Lung (tissue), 12 donors: ENCODE measurements around the gene GALM. TPM values are rescaled to one million over a fixed set of nuclear protein-coding genes. Genes with fewer than 3 reads are reported as not detected.

Experiments used
- ATAC-seq: fragments of 200-7000 bp; cut with Tn5 transposase; one replicate; pipeline ENCODE4 v1.9.1; 2020; ENCODE audit warnings: moderate number of reproducible peaks; ENCODE audit not compliant: insufficient read depth, low FRiP score
- DNase-seq, 3 donors: peaks; one replicate each; pipeline ENCODE4 v3.0.0-alpha.2; 2013 to 2017
- H3K27ac ChIP-seq, 2 donors: one replicate each; pipeline ENCODE4 v1.5.1; 2013; ENCODE audit warnings: mild to moderate bottlenecking in 2 of 2, moderate library complexity in 2 of 2, control low read depth in 1 of 2, inconsistent platforms in 1 of 2, low read depth in 1 of 2, low read length in 1 of 2
- H3K27me3 ChIP-seq, 3 donors: one replicate each; pipeline ENCODE4 v1.5.1; 2013; ENCODE audit warnings: low read length in 2 of 3; ENCODE audit not compliant: control insufficient read depth in 3 of 3, insufficient read depth in 3 of 3
- H3K36me3 ChIP-seq, 4 donors: one replicate each; pipeline ENCODE4 v1.5.1; 2013; ENCODE audit warnings: low read length in 4 of 4, mild to moderate bottlenecking in 1 of 4, moderate library complexity in 1 of 4; ENCODE audit not compliant: control insufficient read depth in 4 of 4, insufficient read depth in 4 of 4
- H3K4me1 ChIP-seq, 5 donors: one replicate each; pipeline ENCODE4 v1.5.1; 2013; ENCODE audit warnings: low read length in 5 of 5, mild to moderate bottlenecking in 2 of 5, moderate library complexity in 1 of 5; ENCODE audit not compliant: control insufficient read depth in 5 of 5, insufficient read depth in 5 of 5
- H3K4me3 ChIP-seq: one replicate; pipeline ENCODE4 v1.5.1; 2013; ENCODE audit warnings: mild to moderate bottlenecking, control low read depth, moderate library complexity
- H3K9ac ChIP-seq, 2 donors: one replicate each; pipeline ENCODE4 v1.5.1; 2013; ENCODE audit warnings: low read length in 2 of 2, control low read depth in 1 of 2; ENCODE audit not compliant: insufficient read depth in 1 of 2
- H3K9me3 ChIP-seq, 4 donors: one replicate each; pipeline ENCODE4 v1.5.1; 2013; ENCODE audit warnings: low read length in 3 of 4, mild to moderate bottlenecking in 1 of 4, moderate library complexity in 1 of 4; ENCODE audit not compliant: control insufficient read depth in 4 of 4, insufficient read depth in 3 of 4
- CTCF ChIP-seq: IDR thresholded peaks from 2 replicates; pipeline ENCODE4 v1.5.1; 2012; ENCODE audit warnings: mild to moderate bottlenecking; ENCODE audit errors: control extremely low read depth, extremely low read depth
- WGBS, 2 donors: extraction: QIAGEN DNeasy Blood & Tissue Kit; methylation state at CpG; one replicate each; pipeline ENCODE4 v1.1.7; 2013; 5-methylcytosine and 5-hydroxymethylcytosine counted together
- polyA plus RNA-seq, 2 donors: library from polyadenylated mRNA; stranded (reverse); fragments of 200-250 nt; gene quantifications; one replicate each; pipeline ENCODE4 v1.2.1, GENCODE V29; 2013
- total RNA-seq, 2 donors: library from RNA; depleted of rRNA in 1 of 2; stranded (reverse); fragments of >200 nt in 1 of 2; gene quantifications; one replicate each; pipeline ENCODE4 v1.2.1, GENCODE V29; 2014 to 2021
- donor health status: control.
- donor health status: control.
- donor health status: Bipolar disorder and iron deficiency.
- donor health status: healthy.
- donor health status: DM: yes; HTN: yes; CAD: no.

GALM gene
- total and polyA plus RNA-seq, 4 donors, result 7.6 to 25.5 (median 14.1) TPM

- no peak overlapping the region for H3K27ac ChIP-seq
- H3K36me3 ChIP-seq, result no peaks in the 10 kb centered on the region
- H3K9me3 ChIP-seq, result peaks cover 0 to 2% (median 0%) of the 10 kb centered on the region in 4 donors
- ATAC-seq, result no peak
- H3K9ac ChIP-seq, result no peak overlapping the region
- 80 to 85% methylated on average over 7 of the region's 7 CpGs for WGBS, 2 donors
- no peak for DNase-seq
- H3K4me1 ChIP-seq, result no peaks in the 10 kb centered on the region
- H3K4me3 ChIP-seq, result no peak overlapping the region
- H3K27me3 ChIP-seq, result no peaks in the 10 kb centered on the region
- TF ChIP-seq CTCF, result no peak
Observed at GRCh38 chr2:38648107-38648761, 17.7 kb upstream of the GALM start.

- DNase-seq (no peak), ATAC-seq (no peak)
- Histone ChIP-seq H3K36me3 (no peaks in the 10 kb centered on the region), H3K27ac (no peak overlapping the region), H3K9ac (no peak overlapping the region), H3K27me3 (no peaks in the 10 kb centered on the region), H3K4me1 (no peaks in the 10 kb centered on the region), H3K9me3 (no peaks in the 10 kb centered on the region), H3K4me3 (no peak overlapping the region)
- 94 to 97% methylated on average over 12 of the region's 12 CpGs for WGBS, 2 donors
- no peak for TF ChIP-seq CTCF
Observed at GRCh38 chr2:38649176-38649728, 16.7 kb upstream of the GALM start.

GRCh38 chr2:38650012-38650411 is 15.9 kb upstream of the GALM start:
- TF ChIP-seq CTCF, result no peak
- no peaks in the 10 kb centered on the region for H3K27me3 ChIP-seq
- H3K4me3 ChIP-seq, result no peak overlapping the region
- ATAC-seq (no peak), DNase-seq (no peak)
- no peaks in the 10 kb centered on the region for H3K4me1 ChIP-seq
- H3K9me3 ChIP-seq, result no peaks in the 10 kb centered on the region
- 85 to 90% methylated on average over 6 of the region's 6 CpGs for WGBS, 2 donors
- no peaks in the 10 kb centered on the region for H3K36me3 ChIP-seq
- no peak overlapping the region for H3K9ac ChIP-seq
- no peak overlapping the region for H3K27ac ChIP-seq
